IPS-20b (cell line): ENCODE results near the gene ALDH1L1.

Experiments
- H3K27ac ChIP-seq: one replicate; pipeline ENCODE4 v1.5.1; 2013; ENCODE audit warnings: low read length
- H3K27me3 ChIP-seq: 2 replicates; pipeline ENCODE4 v1.6.1; 2013; ENCODE audit warnings: mild to moderate bottlenecking, low read length, inconsistent platforms; ENCODE audit not compliant: insufficient read depth
- H3K36me3 ChIP-seq: 2 replicates; pipeline ENCODE4 v1.6.1; 2013; ENCODE audit warnings: low read depth, mild to moderate bottlenecking, inconsistent platforms, low read length, moderate library complexity; ENCODE audit not compliant: insufficient read depth
- H3K4me1 ChIP-seq: 2 replicates; pipeline ENCODE4 v1.6.1; 2013; ENCODE audit warnings: mild to moderate bottlenecking, control low read depth, inconsistent platforms, low read length, moderate library complexity; ENCODE audit not compliant: insufficient read depth
- H3K4me3 ChIP-seq: 2 replicates; pipeline ENCODE4 v1.5.1; 2013; ENCODE audit warnings: mild to moderate bottlenecking, low read length, inconsistent platforms
- H3K9ac ChIP-seq: 2 replicates; pipeline ENCODE4 v1.6.1; 2013; ENCODE audit warnings: low read depth, mild to moderate bottlenecking, inconsistent platforms, low read length, moderate library complexity
- H3K9me3 ChIP-seq: 2 replicates; pipeline ENCODE4 v1.6.1; 2013; ENCODE audit warnings: mild to moderate bottlenecking, low read depth, low read length, inconsistent platforms; ENCODE audit not compliant: insufficient read depth

ALDH1L1 gene

DNA sequence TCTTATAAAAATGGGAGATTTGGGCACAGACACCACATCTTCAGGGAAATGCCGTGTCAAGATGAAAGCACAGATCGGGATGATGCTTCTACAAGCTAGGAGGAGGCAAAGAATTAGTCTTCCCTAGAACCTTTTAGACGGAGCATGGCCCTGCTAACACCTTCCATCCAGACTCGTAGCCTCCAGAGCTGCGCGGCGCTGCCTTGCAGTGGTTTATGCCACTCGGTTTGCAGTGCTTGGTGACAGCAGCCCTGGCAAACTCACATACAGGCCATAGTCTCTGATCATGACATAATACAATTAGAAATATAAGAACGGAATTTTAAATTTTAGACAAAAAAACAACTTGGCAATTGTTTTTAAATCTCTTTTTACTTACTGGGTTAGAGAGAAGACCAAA, 59.3 kb downstream of the ALDH1L1 start:
- Histone ChIP-seq H3K9me3 (no peaks in the 10 kb centered on the region), H3K27me3 (no peaks in the 10 kb centered on the region), H3K36me3 (no peaks in the 10 kb centered on the region), H3K4me3 (no peak overlapping the region), H3K27ac (no peak overlapping the region), H3K9ac (no peak overlapping the region), H3K4me1 (peaks cover 5% of the 10 kb centered on the region; the same call in 1 of the 2 replicates)

- H3K36me3 ChIP-seq, result no peaks in the 10 kb centered on the region
These were observed 60.4 kb downstream of the ALDH1L1 start for GRCh38 chr3:126119976-126120375.

DNA sequence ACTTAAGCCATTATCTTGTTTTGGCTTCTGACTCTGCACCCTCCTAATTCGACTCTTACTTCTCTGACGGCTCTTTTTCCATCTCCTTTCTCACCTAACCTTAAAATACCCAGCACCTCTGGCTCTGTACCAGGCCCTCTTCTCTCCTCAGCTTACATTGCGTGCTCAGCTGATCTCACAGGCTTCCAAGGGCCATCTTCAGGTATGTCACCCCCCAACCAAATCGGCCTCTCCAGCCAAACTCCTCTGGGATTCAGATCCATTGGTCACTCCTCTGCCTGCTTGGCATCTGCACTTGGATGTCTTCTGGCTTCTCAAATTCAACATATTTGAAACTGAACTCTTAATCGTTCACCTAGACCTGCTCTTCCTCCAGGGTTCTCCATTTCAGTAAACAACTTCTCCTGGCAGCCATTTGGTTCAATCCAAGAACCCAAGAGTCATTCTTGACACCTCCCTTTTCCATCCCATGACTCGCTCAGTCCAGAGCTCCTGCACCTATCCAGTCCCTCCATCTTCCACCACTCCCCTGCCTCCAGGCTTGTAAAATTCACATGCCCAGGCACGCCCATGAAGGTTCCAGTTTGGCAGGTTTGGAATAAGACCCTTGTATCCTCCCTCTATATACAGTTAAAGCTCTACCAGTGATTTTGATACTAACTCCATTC, 61.2 kb downstream of the ALDH1L1 start:
- no peak overlapping the region for H3K9ac ChIP-seq
- no peak overlapping the region for H3K4me3 ChIP-seq
- no peaks in the 10 kb centered on the region for H3K9me3 ChIP-seq
- no peak overlapping the region for H3K27ac ChIP-seq
- H3K36me3 ChIP-seq, result no peaks in the 10 kb centered on the region
- H3K27me3 ChIP-seq, result no peaks in the 10 kb centered on the region
- peaks cover 5% of the 10 kb centered on the region; the same call in 1 of the 2 replicates for H3K4me1 ChIP-seq

More at GRCh38 chr3:126119976-126120375, 60.4 kb downstream of the ALDH1L1 start:
- Histone ChIP-seq H3K27me3 (no peaks in the 10 kb centered on the region), H3K27ac (no peak overlapping the region), H3K9me3 (no peaks in the 10 kb centered on the region), H3K9ac (no peak overlapping the region), H3K4me1 (peaks cover 5% of the 10 kb centered on the region; the same call in 1 of the 2 replicates), H3K4me3 (no peak overlapping the region)

GRCh38 chr3:126118591-126118990, 61.8 kb downstream of the ALDH1L1 start:
- H3K36me3 ChIP-seq, result no peaks in the 10 kb centered on the region
- no peak overlapping the region for H3K9ac ChIP-seq
- H3K9me3 ChIP-seq, result no peaks in the 10 kb centered on the region
- H3K27me3 ChIP-seq, result no peaks in the 10 kb centered on the region
- no peak overlapping the region for H3K27ac ChIP-seq
- peaks cover under 1% of the 10 kb centered on the region; the same call in 1 of the 2 replicates for H3K4me1 ChIP-seq
- H3K4me3 ChIP-seq, result no peak overlapping the region

DNA sequence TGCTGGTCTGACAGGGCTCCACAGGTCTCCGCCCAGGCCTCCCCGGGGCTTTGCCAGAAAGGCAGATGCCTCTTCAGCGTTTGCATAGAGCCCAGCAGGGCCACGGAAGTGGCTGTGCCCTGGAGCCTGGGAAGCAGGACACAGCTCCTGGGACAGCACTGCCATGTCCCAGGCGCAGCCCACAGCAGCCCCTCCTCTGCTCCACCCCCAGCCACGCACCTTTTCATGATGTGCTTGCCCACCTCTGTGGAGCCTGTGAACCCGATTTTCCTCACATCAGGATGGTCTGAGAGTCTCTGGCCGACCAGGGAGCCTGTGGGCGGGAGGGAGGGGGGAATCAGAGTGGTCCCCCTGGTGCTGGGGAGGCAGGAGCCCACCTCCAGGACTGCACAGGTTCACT, 62.6 kb downstream of the ALDH1L1 start:
- Histone ChIP-seq H3K4me1 (no peaks in the 10 kb centered on the region), H3K36me3 (no peaks in the 10 kb centered on the region), H3K4me3 (no peak overlapping the region), H3K27me3 (no peaks in the 10 kb centered on the region), H3K9me3 (no peaks in the 10 kb centered on the region), H3K27ac (no peak overlapping the region), H3K9ac (no peak overlapping the region)

DNA sequence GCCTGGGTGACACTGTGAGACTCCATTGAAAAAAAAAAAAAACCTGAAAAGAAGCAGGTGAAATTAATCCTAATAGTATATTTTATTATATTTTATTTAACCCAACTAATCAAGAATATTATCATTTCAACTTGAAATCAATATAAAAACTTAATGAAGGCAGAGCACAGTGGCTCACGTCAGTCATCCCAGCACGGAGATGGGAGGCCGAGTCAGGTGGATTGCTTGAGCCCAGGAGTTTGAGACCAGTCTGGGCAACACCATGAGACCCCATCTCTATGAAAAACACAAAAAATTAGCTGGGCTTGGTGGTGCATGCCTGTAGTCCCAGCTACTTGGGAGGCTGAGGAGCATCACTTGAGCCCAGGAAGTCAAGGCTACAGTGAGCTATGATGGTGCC, 63.2 kb downstream of the ALDH1L1 start:
- H3K36me3 ChIP-seq, result no peaks in the 10 kb centered on the region
- no peaks in the 10 kb centered on the region for H3K27me3 ChIP-seq
- H3K4me1 ChIP-seq, result no peaks in the 10 kb centered on the region
- no peaks in the 10 kb centered on the region for H3K9me3 ChIP-seq
- H3K27ac ChIP-seq, result no peak overlapping the region
- H3K9ac ChIP-seq, result no peak overlapping the region
- H3K4me3 ChIP-seq, result no peak overlapping the region

DNA sequence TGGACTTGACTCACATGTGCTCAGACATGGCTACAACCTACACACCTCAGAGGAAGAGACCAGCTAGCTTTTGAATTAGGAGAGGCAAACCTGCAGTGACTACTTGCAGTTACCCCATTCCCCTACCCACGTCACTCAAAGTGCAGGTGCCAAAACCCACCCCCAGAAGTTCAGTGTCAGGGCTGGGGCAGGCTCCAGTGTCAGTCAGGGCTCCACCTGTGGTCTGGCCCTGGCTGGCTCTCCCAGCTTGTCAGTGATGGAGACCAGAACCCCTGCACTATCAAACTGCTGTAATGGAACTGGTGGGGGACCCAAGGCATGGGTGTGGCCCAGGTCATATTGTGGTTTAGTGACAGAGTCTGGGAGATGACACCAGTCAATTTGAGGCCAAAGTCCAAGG, 63.9 kb downstream of the ALDH1L1 start:
- Histone ChIP-seq H3K27me3 (no peaks in the 10 kb centered on the region), H3K36me3 (no peaks in the 10 kb centered on the region), H3K27ac (no peak overlapping the region), H3K9me3 (no peaks in the 10 kb centered on the region), H3K4me1 (no peaks in the 10 kb centered on the region), H3K4me3 (no peak overlapping the region), H3K9ac (no peak overlapping the region)

DNA sequence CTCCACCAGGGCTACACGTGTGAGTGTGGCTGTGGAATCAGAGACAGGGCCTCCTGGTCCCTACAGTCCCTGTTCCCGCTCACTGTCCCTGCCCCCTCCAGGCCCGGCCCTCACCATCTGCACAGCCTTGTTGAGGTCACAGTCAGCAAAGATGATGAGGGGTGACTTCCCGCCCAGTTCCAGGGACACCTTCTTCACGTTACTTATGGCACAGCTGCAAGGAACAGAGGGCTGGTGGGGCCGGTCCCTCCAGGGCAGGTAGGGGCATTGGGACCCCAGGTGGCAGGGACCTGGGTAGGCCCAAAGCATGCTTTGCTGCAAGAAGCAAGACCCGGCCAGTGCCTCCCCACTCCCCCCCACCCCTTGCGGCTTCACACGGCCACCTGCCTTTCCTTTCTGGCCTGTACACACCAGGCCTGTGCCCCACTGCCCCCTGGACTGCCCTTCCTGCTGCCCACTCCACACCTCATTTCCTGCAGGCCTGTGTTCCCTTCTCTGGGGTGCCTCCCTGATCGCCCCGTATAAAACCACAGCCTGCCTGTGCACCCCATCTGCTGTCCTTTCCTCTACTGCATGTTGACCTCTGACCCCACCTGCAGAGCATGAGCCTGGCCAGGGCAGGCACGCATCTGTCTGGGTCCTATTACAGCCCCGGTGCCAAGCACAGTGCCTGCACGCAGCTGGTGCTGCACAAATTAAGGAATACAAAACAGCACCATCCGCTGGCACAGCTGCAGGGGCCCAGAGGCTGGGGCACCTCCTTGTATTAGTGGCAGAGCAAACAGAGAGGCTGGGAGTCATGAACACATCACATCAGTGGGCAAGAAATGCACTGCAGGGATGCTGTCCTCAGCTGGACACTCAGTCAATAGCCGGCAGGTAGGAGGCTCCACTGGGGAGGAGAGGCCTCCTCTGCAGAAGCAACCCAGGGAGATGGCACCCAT, 65.7 kb downstream of the ALDH1L1 start:
- no peaks in the 10 kb centered on the region for H3K36me3 ChIP-seq
- no peaks in the 10 kb centered on the region for H3K4me1 ChIP-seq
- no peak overlapping the region for H3K9ac ChIP-seq
- no peak overlapping the region for H3K4me3 ChIP-seq
- H3K9me3 ChIP-seq, result no peaks in the 10 kb centered on the region
- no peaks in the 10 kb centered on the region for H3K27me3 ChIP-seq
- H3K27ac ChIP-seq, result no peak overlapping the region

DNA sequence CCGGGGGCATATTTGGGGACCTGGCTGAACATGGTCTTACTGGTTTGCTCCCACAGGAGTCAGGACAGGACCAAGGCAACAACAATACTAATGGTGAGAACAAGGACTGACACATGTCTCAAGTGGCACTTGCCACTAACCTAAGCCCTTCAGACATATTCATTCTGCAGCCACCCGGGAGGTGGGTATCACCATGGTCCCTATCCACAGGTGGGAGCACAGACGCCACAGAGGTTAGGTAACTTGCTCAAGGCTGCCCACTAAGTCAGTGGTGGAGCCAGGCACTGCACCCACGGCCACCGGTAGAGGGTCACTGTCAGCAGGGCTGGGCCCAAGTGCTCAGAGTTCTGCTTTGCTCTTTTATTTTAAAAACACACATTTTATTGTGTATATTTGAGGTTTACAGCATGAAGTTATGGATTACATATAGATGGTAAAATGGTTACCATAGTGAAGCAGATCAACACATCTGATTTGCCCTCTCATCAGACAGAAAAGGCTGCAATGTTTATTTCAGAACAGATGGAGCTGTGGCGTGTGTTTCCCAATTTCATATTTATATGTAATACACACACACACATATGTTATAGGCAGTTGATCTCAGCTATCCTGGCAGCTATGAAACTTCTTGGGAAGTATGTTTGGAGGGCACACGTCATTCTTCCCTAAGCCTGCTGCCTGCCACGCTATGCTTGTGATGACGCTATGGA, 66.5 kb downstream of the ALDH1L1 start:
- no peak overlapping the region for H3K9ac ChIP-seq
- H3K4me1 ChIP-seq, result no peaks in the 10 kb centered on the region

GRCh38 chr3:126113238-126113555, 67.2 kb downstream of the ALDH1L1 start:
- no peaks in the 10 kb centered on the region for H3K9me3 ChIP-seq
- H3K4me3 ChIP-seq, result no peak overlapping the region
- H3K36me3 ChIP-seq, result no peaks in the 10 kb centered on the region
- no peak overlapping the region for H3K27ac ChIP-seq
- H3K9ac ChIP-seq, result no peak overlapping the region
- H3K27me3 ChIP-seq, result no peaks in the 10 kb centered on the region
- no peaks in the 10 kb centered on the region for H3K4me1 ChIP-seq

More for the DNA sequence above, 66.5 kb downstream of the ALDH1L1 start:
- Histone ChIP-seq H3K27me3 (no peaks in the 10 kb centered on the region), H3K27ac (no peak overlapping the region), H3K4me3 (no peak overlapping the region), H3K9me3 (no peaks in the 10 kb centered on the region), H3K36me3 (no peaks in the 10 kb centered on the region)

DNA sequence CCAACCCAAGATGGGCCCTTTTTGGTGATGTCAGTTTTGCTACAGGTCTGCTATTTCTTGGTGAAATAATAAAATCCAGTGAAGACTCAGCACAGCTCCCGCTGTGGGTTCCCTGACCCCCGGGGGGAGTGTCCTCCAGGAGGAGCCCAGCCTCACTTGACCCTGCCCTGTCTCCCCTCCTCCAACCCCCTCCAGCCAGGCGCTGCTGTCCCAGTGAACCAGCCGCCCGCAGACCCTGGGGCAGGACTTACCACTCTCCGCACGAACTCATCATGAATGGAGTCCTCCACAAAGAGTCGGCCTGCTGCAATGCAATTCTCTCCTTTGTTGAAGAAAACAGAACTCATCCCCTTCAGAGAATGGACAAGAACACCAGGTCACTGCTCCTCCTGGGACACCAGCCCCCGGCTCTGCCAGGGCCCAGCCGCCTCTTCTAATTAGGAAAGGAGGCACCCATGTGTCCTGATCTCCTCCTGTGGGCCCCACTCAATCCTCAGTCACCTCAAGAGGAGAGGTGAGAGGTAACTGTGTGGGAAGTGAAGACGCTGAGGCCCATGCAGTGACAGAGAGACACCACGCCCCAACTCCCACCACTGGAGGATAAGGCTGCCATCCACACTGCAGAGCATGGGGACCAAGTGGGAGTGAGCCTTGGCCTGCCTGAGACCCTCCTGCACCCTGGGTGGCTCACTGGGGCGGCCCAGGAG, 67.7 kb downstream of the ALDH1L1 start:
- no peak overlapping the region for H3K27ac ChIP-seq
- H3K36me3 ChIP-seq, result no peaks in the 10 kb centered on the region
- H3K27me3 ChIP-seq, result no peaks in the 10 kb centered on the region
- H3K9me3 ChIP-seq, result no peaks in the 10 kb centered on the region
- no peak overlapping the region for H3K4me3 ChIP-seq
- H3K4me1 ChIP-seq, result no peaks in the 10 kb centered on the region
- H3K9ac ChIP-seq, result no peak overlapping the region
